Myocyte (in vitro differentiated cells): ENCODE results near the gene ACIN1. TPM values are rescaled to one million over a fixed set of nuclear protein-coding genes. Genes with fewer than 3 reads are reported as not detected.

ENCODE experiments used
- DNase-seq: peaks from one replicate; pipeline ENCODE4 v3.0.0-alpha.2; 2012; ENCODE audit warnings: low read depth
- polyA plus RNA-seq: library from polyadenylated mRNA; unstranded; fragments of >200 nt; gene quantifications from one replicate; pipeline ENCODE4 v1.2.1, GENCODE V29; 2012; ENCODE audit warnings: missing spikeins
- total RNA-seq: library from RNA; depleted of rRNA; stranded (reverse); fragments of >200 nt; gene quantifications from 2 replicates; pipeline ENCODE4 v1.2.3, GENCODE V29; 2014

The ACIN1 gene, protein sequence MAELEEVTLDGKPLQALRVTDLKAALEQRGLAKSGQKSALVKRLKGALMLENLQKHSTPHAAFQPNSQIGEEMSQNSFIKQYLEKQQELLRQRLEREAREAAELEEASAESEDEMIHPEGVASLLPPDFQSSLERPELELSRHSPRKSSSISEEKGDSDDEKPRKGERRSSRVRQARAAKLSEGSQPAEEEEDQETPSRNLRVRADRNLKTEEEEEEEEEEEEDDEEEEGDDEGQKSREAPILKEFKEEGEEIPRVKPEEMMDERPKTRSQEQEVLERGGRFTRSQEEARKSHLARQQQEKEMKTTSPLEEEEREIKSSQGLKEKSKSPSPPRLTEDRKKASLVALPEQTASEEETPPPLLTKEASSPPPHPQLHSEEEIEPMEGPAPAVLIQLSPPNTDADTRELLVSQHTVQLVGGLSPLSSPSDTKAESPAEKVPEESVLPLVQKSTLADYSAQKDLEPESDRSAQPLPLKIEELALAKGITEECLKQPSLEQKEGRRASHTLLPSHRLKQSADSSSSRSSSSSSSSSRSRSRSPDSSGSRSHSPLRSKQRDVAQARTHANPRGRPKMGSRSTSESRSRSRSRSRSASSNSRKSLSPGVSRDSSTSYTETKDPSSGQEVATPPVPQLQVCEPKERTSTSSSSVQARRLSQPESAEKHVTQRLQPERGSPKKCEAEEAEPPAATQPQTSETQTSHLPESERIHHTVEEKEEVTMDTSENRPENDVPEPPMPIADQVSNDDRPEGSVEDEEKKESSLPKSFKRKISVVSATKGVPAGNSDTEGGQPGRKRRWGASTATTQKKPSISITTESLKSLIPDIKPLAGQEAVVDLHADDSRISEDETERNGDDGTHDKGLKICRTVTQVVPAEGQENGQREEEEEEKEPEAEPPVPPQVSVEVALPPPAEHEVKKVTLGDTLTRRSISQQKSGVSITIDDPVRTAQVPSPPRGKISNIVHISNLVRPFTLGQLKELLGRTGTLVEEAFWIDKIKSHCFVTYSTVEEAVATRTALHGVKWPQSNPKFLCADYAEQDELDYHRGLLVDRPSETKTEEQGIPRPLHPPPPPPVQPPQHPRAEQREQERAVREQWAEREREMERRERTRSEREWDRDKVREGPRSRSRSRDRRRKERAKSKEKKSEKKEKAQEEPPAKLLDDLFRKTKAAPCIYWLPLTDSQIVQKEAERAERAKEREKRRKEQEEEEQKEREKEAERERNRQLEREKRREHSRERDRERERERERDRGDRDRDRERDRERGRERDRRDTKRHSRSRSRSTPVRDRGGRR
- total RNA-seq: 85.4 and 90.4 TPM in 2 replicates
- polyA plus RNA-seq: 122 TPM

DNA sequence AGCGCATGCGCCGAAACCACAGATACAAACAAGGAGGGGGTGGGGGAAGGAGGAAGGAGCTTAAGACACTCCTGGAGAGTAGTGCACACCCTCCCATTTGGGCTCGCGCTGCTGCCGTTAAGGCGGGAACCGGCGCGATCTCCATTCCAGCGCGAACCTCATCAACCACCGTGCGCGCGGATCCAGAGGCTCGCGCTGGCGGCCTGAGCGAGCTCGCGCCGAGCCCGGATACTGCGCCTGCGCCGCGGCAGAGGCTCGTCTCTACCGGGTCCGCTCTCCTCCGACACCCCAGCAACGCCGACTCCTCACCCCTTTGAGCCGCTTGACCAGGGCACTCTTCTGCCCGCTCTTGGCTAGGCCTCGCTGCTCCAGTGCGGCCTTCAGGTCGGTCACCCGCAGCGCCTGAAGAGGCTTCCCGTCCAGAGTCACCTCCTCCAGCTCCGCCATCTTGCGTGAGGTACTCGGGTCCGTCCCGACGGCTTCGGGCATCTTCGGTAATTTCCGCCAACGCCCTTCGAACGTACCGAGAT lies at the start of gene ACIN1:
Gene ACIN1 (minus strand): TSS at position 471 of the 530 bp plus-strand sequence. CDS start 24 bp downstream, at position 447.
- peak; percentile 87 for DNase-seq

DNA sequence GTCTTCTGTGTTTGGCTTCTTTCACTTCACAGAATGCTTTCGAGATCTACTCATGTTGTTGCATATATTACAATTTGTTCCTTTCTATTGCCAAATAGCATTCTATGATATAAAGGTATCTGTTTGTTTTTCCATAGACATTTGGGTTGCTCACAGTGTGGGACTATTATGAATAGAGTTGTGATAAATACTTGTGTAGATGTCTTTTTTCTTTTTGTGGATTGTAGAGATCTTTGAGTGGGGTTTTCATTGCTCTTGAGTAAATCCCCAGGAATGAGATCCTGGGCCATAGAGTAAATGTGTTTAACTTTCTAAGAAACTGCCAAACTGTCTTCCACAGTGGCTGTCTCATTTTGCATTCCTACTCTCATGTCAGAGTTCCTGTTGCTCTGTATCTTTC lies 49.0 kb upstream of the ACIN1 start:
- no peak for DNase-seq

DNA sequence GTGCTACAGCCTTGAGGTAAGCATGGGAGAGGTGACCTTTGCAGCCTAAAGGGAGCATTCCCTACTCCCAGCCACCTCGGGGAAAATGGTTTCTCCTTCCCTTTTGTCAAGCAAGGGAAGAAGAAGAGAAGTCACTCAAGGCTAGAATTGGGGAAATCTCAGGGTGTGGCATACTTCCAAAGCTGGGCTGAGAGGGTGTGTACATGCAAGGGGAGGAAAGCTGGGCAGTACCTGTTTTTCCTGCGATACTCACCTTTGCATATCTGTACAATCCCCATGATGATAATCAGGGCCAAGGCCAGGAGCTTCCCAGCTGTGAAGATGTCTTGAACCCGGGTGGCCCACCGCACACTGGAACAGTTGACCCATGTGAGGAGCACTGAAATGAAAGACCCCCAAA lies 47.9 kb upstream of the ACIN1 start:
- DNase-seq: no peak

DNA sequence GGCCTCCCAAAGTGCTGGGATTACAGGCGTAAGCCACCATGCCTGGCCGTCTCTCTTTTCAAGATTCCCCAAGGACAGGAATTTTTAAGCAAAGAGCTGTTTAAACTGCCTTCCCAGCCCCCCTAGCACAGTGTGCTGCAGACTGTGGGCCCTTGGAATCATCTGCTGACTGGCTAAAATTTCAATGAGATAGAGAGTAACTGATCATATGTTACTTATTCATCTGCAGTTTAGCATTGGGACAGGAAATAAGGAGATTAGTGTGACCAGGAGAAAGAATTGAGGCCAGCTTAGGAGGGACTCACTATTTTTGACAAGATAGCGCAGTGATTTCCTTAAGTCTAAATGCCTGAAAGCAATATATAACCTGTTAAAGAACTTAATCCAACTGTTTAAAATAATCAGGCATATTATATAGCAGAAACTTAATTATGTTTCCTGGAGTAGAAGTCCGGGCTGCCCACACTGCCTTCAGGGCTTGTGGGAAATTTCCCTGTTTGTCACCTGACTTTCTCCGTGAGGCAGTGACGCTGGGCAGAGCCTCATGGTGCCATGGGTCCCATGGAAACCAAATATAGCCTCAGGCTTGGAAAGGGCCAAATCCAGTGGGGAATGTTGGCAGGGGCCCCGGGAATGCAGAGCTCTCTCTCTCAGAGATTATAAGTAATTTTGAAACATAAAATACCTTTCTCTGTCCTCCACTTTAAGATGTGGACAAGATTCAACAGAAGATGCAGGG lies 46.9 kb upstream of the ACIN1 start:
- DNase-seq: peak; percentile 69

DNA sequence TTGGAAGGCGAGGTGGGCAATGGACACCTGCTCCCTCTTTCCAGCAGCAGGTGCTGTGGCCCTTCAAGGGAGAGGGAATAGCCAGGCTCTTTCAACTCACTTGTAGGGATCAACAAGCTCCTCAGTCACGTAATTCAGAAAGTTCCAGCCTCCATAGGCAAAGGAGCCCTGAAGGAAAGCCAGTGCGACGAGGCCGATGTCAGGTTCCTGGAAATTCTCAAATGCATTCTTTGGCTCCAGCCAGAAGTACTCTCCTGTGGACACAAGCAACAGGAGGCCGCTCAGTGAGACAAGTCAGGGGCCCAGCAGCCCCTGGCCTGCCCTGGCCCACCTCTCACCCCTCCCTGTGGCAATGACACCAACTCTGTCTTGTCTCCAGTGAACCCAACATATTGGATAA lies 45.4 kb upstream of the ACIN1 start:
- DNase-seq: no peak

DNA sequence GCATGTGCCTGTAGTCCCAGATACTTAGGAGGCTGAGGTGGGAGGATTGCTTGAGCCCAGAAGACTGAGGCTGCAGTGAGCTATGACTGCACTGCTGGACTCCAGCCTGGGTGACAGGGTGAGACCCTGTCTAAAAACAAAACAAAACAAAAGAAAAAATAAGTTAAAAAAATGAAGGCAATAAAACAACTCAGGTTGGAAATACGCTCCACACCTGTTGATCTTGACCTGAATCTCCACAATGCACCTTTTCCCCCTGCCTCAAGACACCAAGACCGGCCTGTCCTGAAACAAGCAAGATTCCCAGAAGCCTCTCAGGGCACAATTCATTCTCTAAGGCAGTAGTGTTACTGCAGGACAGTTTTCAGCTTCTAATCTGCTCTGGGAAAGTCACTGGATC lies 44.9 kb upstream of the ACIN1 start:
- no peak for DNase-seq

DNA sequence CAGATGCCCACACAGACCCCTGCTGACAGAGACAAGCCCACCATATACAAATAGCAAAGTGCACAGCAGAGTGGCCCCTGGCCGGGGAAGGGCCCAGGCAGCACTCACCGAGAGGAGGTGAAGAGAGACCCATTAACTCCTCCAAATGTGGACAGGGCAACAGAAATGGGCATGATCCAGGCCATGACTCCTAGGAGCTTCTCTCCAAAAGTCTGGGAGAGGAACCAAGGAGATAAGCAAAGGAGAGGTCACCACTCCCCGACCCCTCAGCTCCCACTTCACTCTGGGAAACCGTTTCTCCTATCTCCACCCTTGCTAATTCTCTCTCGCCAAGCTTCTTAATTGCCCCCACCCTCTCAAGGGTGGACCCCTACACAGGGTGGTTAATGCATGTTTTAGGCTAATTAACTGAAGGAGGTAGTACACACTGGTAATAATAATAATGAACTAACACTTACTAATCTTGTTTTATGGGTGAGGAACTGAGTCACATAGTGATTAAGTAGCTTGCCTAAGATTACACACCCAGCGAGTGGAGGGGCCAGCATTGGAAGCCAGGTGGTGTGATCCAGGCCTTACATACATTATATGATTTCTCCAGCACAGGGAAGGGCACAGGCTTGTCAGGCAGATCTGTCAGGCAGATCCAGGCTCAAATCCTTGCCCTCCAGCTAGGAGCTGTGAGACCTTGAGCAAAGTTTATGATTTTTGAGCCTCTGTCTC lies 43.0 kb upstream of the ACIN1 start:
- DNase-seq: no peak

DNA sequence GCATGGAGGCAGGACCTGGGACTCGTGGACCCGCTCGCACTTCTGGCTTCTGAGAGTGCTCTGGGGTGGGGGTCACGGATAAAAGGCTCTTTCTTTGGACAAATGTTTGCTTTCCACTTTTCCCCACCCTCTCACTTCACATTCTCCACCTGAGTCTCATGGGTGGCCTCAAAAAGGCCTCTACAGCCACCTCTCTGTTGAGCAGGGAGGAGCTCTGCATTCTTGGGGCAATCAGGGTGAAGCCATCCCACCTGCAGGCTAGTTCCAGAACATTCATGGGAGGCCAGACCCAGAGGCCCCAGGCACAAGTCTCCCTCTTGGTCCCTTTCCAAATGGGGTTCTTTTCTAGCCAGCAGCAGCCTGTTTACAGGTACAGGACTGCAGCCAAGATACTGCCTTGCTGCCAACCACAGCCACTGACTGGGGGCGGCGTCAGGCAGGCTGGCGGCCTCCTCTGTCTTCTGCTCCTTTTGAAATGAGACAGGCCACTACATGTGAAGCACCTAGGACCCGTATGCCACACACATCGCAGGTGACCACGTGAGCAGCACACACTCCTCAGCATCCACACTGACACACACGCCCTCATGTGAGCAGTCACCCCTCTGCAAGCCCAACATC lies 42.4 kb upstream of the ACIN1 start:
- DNase-seq: no peak

DNA sequence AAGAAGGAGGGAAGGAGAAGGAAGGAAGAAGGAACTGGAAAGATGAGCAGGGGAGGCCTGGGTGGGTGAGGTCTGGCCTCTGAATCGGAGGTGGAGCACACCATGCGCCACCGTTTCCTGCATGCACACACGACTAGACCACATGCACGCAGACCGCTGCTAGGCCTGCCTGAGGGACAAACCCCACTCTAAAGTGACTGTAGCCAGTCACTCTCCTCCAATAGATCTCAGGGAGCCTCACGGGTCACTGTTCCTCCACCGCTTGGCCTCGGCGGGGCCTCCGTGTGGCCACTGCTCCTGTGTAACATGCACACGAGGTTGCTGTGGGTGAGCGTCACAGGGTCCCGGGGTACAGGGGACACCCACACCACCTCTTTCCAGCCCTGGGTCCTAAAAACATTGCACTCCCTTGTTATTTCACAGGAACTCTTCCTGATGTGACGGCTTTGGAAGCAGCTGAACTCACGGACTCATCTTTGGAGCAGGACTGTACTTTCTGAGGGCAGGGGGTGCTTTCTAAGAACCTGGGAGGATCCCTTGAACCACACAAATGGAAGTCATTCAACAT lies 41.7 kb upstream of the ACIN1 start:
- no peak for DNase-seq

DNA sequence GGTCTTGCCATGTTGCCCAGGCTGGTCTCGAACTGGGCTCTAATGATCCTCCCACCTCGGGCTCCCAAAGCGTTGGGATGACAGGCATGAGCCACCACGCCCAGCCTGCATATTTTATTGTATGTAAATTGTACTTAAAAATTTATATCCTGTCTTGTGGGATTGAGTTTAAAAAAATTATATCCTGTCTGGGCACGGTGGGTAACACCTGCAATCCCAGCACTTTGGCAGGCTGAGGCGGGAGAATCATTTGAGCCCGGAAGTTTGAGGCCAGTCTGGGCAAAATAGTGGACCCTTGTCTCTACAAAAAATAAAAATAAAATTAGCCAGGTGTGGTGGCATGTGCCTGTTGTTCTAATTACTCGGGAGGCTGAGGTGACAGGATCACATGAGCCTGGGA lies 38.0 kb upstream of the ACIN1 start:
- DNase-seq: no peak

DNA sequence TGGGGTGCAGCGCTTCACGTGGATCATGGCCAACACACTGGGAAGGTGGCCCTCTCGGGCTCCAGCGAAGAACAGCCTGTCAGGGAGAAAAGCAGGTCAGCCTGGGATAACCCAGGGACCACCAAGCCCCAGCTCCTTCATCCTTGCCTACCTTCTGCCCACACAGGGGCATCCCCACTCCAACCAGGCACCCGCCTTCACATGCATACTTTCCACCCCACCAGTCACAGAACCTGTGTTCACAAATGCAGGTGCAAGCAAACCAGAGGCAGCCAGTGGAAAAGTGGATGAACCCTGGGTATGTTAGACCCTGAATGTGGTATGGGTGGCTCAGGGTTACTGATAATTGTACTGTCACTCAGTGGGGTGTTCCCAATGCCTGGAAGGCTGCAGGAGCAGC lies 36.5 kb upstream of the ACIN1 start:
- no peak for DNase-seq

DNA sequence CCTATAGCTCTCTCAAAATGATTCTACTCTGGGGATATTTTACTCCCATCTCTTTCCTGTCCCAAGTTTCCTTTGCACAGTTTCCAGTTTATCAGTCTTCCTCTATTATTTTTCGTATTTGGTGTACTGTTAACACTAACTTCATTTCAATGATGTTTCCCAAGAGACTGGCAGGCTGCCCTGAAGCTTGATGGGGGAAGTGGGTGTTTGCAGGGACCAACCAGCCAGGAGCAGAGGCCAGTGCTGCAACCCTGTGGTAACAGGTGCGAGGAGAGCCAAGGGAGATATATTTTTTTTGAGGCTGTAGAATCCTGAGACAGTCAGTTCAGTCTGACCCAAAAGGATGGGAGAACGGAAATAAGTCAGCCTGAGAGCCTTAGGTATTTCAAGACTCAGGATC lies 35.9 kb upstream of the ACIN1 start:
- DNase-seq: peak; percentile 67

DNA sequence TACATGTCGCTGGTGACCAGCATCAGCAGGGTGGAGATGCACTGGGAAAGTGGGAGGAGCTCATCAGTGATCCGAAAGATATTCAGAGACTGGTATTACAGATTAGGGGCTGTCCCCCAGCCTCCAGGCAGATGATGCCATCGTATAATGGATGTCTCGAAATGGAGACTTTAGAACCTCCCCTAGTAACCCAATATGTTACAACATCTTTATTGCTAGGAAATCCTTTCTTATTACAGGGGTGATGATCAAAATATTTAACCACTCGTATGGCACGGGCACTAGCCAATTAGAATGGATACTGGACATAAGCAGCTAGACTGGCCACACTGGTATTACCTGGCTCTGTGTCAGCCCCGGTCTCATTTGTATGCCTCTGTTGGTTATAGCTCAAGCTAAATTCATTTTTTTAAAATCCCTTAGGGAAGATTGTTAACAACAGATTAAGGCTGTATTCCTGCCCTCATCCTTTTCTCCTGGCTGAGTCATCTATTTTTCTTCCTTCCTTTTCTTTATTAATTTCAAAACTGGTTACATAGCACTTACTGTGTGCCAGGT lies 34.9 kb upstream of the ACIN1 start:
- DNase-seq: no peak

DNA sequence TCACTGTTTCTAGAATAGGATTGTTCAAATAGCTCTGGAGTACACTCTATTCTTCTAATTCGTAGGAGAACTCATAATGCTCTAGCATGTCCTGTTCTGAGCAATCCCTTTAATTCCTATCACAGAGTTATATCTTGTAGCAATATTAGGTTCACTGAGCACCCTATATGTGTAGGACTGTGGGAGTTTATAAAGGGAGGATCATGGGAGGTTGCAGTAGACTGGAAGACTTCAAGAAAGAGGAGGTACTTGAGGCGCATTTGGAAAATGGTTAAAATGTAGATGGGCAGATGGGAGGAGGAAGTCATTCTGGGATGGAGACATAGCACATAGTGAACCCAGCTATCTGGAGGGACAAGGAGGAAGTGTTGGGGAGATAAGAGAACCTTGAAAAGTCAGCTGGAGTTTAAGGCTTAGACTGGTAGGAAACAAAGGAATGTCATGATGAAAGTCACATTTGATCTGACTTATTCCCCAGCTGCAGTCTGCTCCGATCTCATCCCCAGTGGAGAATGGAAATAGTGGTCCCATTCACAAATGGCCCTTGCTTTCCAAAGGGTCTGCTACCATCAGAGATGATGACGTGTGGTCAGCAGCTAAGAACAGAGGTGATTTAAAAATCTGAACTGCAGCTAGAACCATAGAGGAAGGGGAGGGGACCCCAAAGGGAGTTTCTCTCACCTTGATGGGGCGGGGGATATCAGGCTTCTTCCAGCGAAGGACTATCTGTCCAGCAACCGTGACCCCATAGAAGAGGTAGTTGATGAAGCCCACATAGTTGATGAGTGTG lies 34.2 kb upstream of the ACIN1 start:
- no peak for DNase-seq

DNA sequence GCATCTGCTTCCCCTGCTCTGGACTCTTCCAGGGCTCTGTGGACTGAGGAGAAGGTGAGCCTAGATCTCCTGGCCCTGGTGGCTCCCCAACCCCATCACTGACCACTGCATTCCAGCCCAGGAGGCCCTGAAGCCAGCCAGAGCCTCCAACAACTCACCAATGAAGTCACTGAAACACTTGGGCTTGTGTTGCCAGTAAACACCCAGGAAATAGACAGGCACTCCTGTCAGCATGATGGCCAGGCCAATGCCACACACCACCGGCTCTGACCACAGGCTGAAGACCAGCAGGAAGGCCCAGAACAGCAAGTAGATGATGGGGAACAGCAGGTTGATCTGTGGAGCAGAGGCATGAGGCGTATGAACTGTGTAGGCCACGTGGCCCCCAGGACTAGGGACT lies 32.9 kb upstream of the ACIN1 start:
- peak; percentile 66 for DNase-seq

DNA sequence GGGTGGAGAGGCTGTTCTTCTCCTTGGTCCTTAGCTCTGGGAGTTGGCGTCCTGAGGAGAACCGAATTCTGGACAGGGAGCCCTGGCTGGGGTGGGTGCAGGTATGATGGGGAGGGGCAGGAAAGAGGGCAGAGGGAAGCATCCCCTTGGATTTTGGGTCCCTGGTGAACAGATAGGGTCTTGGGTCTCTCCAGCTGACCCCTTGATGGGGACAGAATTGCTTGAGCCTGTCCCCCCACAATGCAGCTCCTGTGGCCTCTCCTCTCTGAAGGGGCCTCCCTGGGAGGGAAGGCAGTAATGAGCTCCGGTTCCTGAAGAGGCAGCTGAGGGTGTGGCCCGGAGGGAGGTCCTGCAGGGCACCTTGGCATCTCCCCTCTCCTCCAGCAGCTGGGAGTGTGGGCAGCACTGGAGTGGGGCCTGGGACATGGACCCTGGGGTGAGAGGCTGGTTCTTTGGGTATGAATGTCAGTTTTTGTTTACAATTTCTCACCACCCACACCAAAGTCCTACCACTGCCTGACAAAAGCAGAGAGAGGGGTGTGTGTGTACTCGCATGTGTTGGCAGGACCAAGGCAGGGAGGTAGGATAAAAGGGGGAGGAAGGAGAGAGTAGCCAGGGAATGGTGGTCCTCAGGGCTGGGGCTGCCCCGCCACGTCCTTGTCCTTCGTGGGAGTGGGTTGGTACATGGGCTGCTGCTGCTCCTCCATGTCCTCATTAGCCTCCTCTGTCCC lies 31.8 kb upstream of the ACIN1 start:
- no peak for DNase-seq

DNA sequence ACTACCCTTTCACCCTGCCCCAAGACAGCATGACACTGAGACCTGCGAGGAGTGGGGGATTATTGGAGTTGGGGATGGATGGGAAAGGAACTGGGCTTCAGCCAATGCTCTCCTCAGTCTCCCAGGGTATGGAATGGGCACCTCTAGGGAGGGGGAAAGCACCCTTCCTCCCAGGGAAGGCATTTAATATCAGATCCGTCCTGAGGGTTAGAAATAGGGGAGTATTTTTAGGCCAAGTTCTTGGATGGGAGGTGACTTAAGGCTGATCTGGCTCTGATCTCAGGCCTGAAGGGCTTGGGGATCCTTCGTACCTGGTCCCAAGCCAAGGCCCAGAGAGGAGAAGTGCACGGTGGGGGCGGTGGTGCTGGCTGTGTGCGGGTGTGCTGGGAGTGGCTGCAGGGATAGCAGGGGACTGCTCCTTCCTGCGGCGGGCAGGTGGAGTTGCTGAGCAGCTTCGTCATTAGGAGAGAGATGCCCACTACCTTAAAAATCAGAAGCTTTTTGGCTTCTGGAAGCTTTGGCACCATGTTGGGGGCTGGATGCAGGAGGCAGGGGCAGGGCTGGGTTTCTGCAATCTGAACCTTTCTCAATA lies 31.1 kb upstream of the ACIN1 start:
- DNase-seq: no peak
